ENCODE data around the gene N4BP2L2.

N4BP2L2 gene

GRCh38 chr13:32528358-32528757 lies 10.2 kb downstream of the N4BP2L2 start:
- DNase-seq (ENCODE audit: low spot score): no peak

GRCh38 chr13:32527151-32527550 lies 11.4 kb downstream of the N4BP2L2 start:
- DNase-seq (ENCODE audit: low spot score): no peak

- no peak for DNase-seq (ENCODE audit: low spot score)
These were observed 12.8 kb downstream of the N4BP2L2 start for GRCh38 chr13:32525766-32526165.

GRCh38 chr13:32515246-32515645 lies 23.3 kb downstream of the N4BP2L2 start:
- DNase-seq (ENCODE audit: low spot score): no peak

- DNase-seq (ENCODE audit: low spot score): no peak
These were observed 27.1 kb downstream of the N4BP2L2 start for GRCh38 chr13:32511482-32511881.

- no peak for DNase-seq (ENCODE audit: low spot score)
These were observed 33.7 kb downstream of the N4BP2L2 start for GRCh38 chr13:32504876-32505275.

- no peak for DNase-seq (ENCODE audit: low spot score)
These were observed 34.3 kb downstream of the N4BP2L2 start for GRCh38 chr13:32504263-32504662.

GRCh38 chr13:32503727-32504126 lies 34.9 kb downstream of the N4BP2L2 start:
- no peak for DNase-seq (ENCODE audit: low spot score)

GRCh38 chr13:32501064-32501463 lies 37.5 kb downstream of the N4BP2L2 start:
- DNase-seq (ENCODE audit: low spot score): no peak

GRCh38 chr13:32499538-32500210 lies 38.9 kb downstream of the N4BP2L2 start:
- no peak for DNase-seq (ENCODE audit: low spot score)

GRCh38 chr13:32497589-32497988 lies 41.0 kb downstream of the N4BP2L2 start:
- no peak for DNase-seq (ENCODE audit: low spot score)

- no peak for DNase-seq (ENCODE audit: low spot score)
These were observed 41.9 kb downstream of the N4BP2L2 start for GRCh38 chr13:32496599-32497160.

GRCh38 chr13:32495841-32496240 lies 42.8 kb downstream of the N4BP2L2 start:
- no peak for DNase-seq (ENCODE audit: low spot score)

GRCh38 chr13:32495429-32495828 lies 43.2 kb downstream of the N4BP2L2 start:
- no peak for DNase-seq (ENCODE audit: low spot score)

GRCh38 chr13:32491028-32491427 lies 47.6 kb downstream of the N4BP2L2 start:
- no peak for DNase-seq (ENCODE audit: low spot score)

- DNase-seq (ENCODE audit: low spot score): no peak
These were observed 61.7 kb downstream of the N4BP2L2 start for GRCh38 chr13:32476892-32477291.

GRCh38 chr13:32476021-32476731 lies 62.4 kb downstream of the N4BP2L2 start:
- DNase-seq (ENCODE audit: low spot score): no peak

GRCh38 chr13:32474999-32475792 lies 63.4 kb downstream of the N4BP2L2 start:
- no peak for DNase-seq (ENCODE audit: low spot score)

- no peak for DNase-seq (ENCODE audit: low spot score)
These were observed 64.9 kb downstream of the N4BP2L2 start for GRCh38 chr13:32473650-32474049.

GRCh38 chr13:32472194-32472621 lies 66.4 kb downstream of the N4BP2L2 start:
- DNase-seq (ENCODE audit: low spot score): no peak

- peak; percentile 84 for DNase-seq (ENCODE audit: low spot score)
These were observed 67.2 kb downstream of the N4BP2L2 start for GRCh38 chr13:32471187-32471922.

Measured in Ammon's horn (tissue), 1 donor.